GM21390 (cell line): Measurements from ENCODE around the gene VAC14.
"Not testable (repeated sequence)": the region's sequence is repeated elsewhere in the genome, so short reads cannot be mapped to it uniquely, and the experiment has no call there.

Experiments
- ATAC-seq: cut with Tn5 transposase; IDR thresholded peaks from one replicate; pipeline ENCODE4 v1.9.1; 2021; ENCODE audit not compliant: unreplicated experiment

VAC14 gene

DNA sequence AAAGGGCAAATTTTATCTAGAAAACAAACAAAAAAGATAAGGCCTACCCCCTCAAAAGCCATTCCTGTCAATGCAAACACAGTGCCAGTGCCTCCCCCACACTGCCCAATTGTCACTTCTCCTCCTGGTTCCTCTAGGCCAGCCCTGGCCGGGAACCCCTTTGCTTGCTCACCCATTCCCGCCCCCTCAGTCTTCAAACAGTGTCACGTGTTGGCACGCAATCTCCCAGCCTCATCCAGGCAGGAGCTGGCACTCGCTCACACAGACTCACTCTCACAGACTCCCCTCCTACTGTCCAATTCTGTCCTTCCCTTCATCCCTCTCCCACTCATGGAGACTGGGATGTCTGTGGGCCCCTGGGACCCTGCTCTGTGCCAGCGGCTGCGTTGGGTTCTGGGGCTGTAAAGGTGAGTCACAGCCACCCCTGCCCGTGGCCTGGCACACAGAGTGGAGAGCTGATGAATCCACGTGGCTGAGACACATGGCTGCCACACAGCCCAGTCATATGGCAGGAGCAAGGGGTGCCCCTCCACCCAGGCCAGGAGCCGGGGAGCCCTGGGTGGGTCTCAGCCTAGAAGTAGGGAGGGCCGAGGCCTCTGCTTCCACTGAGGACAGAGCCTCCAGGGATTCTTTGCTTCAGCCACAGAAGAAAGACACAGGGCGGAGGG, 54.8 kb downstream of the VAC14 start:
- no peak for ATAC-seq

DNA sequence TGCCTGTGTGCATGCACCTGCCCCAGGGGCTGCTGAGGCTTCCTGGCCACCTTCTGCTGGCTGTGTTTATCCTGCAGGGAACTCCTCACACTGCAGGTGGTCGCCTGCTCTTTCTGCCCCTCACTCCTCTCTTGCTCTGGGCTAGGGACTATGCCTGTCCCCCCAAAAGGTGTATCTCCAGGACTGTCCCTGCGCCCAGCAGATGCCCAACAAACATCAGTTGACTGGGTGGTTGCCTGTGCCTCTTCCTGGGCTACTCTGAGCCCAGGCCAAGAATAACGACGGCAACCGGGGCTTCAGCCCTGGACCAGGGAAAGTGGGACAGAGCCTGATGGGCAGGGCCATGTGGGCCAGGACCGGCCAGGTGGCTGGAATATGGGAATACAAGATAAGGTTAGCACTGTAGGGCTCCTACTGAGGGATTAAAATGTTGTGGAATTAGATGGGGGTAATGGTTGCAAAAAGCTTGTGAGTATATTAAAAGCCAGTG, 55.4 kb downstream of the VAC14 start:
- ATAC-seq, result no peak

DNA sequence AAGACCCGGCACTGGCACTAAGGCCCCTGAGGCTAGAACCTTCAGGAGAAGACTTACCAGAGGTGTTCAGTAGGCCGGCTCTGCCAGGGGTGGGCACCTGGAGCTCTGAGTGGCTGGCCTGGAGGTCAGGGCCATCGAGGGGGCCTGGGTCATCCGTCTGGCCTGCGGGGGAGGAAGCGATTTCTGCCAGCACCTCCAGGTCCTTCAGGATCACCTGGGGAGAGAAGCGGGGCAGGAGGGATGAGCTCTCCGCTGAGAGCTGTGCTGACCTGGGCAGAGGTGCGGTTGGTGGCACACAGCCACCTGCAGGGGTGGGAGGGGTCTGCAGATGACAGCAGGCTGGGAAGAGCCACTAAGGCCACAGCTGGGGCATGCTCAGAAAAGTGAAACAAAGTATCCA, 56.6 kb downstream of the VAC14 start:
- no peak for ATAC-seq

DNA sequence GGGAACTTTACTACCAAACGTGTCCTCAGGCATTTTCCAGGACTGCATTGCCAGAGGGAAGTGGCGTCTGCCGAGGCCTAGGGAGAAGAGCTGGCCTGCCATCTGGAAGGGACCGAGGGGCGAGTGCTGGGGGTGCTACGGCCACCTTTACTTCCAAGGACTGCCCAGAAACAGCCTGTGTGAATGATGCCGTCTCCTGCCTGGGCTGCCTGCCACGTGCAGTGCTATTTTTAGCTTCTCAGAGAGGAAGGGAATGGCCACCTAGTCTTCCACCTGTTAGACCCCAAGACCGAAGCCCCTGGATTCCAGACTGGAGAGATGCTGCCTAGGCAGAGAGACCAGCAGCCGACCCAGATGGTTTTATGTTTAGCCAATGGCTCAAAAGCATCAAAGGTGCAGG, 57.2 kb downstream of the VAC14 start:
- no peak for ATAC-seq

DNA sequence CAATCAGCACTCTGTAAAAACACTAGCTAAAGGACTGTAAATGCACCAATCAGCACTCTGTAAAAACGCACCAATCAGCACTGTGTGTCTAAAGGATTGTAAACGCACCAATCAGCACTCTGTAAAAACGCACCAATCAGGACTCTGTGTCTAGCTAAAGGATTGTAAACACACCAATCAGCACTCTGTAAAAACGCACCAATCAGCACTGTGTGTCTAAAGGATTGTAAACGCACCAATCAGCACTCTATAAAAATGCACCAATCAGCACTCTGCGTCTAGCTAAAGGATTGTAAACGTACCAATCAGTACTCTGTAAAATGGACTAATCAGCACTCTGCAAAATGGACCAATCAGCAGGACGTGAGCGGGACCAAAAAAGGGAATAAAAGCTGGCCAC, 58.0 kb downstream of the VAC14 start:
- not testable (repeated sequence) for ATAC-seq

DNA sequence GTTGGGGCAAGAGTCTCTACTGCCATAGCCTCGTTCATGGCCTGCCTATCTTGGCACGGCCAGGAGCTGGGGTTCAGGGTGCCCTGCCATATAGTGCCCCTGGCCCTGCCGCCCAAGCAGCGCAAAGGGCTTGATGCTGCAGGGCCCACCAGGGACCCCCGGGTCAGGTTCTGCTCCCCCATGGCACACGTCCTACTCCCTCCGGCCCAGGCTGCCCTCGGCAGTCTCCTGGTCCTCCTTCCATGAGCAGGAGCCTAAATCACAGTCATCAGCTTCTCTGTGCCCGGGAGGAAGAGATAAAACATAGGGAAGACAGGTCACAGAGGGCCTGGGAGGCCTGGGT, 59.2 kb downstream of the VAC14 start:
- no peak for ATAC-seq

DNA sequence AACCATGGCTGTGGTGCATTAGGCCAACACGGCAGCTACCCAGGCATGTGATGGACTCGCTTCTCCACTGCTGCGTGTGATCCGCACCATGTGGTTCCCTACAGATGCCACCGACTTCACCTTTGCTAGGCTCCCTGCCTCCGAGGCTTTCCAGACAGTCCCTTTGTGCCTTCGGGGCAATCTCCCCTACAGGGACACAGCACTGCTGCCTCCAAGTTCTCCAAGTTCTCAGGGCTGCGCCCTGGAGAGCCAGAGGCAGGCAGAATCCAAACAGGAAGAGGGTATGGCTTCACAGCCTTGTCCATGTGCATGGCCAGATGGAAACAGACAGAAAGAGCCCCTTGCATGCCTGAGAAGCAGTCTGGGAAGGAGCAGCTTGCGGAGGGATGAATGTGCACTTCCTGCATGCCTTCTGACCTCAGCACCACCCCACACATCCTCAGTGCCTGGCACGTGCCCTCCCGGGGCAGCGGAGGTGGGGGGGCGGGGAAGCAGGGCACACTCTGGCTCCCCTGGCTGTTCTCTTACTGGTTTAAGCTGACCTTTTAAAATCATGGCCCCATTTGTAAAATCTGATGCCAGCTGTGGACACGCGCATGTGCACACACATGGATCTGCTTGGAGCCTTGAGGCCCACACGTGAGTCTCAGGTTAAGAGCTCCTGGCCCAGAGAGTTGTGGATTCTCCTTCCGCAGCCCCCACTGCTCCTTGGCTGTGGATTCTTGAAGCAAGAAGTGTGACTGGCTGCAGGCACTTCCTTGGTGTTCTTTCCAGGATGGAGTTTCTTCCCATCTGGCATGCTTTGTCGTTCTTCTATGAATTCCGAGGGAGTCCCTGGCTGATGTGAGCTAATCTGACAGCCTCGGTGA, 59.8 kb downstream of the VAC14 start:
- no peak for ATAC-seq

DNA sequence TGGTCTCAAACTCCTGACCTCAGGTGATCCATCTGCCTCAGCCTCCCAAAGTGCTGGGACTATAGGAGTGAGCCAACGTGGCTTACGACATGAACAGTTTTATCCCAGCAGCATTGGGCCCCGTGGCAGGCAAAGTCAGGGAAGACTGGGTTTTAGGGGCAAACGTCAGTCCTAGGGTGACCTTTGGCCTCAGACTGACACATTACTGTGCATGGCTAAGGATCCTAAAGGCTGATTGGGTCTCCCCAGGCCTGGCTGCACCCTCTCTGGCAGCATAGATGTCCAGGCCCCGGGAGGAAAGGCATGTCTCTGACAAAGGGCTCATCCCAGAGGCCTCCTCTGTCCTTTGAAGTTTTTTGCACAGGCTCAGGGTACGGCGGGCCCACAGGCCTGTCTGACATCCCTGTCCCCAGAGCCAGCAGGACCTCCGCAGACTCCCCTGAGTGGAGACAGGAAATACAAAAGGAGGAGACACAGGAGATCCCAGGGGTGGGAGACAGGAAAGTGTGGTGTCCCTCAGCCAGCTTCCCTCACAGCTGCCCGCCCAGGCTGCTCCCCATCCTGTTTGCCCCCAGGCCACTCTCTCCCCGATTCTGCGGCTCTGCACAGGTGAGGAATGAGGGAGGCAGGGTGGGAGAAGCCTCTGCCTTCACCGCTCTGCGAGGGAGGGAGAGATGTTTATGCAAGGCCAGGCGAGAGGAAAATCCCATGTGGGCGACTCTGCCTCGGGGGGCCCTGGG, 60.6 kb downstream of the VAC14 start:
- no peak for ATAC-seq

DNA sequence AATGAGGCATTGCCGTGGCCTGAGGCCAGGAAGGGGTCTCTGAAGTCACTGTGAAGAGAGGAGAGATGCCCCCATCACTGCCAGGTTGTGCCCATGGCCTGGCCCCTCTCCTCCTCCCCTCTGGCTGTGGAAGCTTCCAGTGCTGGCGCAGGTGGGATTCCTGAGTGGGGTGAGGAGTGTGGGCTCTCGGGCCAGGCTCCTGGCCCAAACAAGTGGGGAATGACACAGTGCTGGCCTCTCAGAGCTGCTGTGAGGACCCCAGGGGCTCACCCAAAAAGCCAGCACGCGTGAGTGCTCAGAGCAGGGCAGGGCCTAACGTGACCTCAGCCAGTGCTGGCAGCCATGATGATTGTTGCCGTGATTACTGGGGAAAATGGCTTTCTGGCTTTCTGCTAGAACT, 61.6 kb downstream of the VAC14 start:
- no peak for ATAC-seq

DNA sequence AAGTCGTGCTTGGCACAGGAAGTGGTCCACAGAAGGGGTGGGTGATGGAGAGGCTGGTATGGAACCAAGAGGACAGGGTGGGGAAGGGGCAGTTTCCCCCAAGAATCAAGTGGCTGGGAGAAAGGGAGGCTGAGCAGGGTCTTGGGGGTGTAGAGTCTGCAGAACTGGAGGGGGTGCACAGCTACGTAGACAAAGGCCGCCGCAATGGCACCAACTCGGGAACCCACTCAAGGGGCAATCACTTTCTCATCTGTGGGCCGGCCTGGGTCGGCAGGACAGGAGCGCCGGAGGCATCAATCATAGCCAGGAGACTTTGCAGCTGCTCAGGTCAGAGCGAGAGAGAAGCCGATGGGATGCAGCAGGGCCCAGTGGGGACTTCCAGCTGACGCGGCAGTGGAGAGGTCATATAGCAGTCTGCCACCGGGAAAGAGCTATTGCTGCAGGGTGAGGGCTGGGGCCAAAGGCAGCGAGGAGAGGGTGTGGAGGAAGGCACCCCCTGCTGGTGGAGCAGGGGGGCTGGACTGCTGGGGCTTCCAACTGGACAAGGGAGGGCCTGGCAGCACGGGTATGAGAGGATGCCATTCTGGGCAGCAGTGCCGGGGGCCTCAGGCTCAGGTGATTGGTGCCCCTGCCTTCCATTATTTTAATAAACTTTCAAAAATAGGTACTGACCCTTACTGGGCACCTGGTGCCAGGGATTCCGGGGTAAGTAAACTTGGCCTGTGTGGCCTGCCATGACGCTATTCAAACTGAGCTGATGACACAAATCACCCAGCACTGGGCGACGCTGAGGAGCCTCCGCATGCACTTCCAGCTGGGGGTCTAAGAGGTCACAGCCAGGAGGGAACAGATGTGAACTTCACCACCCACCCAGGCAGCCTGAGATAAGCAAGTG, 62.6 kb downstream of the VAC14 start:
- no peak for ATAC-seq

DNA sequence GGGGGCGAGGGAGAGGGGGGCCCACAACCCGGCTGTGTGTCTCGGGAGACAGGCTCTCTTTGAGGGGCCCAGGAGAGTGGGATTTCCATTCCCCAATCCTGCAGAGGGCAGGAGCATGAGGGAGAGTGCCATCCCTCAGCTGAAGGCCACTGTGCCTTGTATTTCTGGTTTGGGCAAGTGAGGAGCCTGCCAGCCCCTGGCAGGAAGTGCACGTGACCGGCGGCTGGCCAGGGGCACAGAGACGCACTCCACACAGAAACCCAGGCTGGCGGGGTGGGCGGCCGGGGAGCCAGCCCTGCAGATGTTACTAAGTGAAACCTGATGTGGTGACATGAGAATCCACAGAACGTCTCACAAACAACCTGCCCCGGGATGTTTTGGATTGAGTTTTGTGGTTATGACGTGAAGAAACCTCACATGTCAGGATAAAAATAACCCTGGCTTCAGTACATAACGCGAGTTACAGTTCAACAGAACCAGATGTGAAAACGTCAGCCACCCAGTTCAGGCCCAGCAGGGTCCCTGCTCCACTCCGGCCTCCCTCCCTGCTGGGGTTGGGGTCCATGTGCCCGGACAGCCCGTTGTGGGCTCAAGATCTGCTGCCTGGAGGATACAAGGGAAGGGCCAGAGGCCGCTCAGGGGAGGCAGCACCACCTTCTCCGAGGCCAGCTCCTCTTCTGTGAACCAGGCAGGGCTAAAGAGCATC, 63.4 kb downstream of the VAC14 start:
- peak; percentile 89 for ATAC-seq

DNA sequence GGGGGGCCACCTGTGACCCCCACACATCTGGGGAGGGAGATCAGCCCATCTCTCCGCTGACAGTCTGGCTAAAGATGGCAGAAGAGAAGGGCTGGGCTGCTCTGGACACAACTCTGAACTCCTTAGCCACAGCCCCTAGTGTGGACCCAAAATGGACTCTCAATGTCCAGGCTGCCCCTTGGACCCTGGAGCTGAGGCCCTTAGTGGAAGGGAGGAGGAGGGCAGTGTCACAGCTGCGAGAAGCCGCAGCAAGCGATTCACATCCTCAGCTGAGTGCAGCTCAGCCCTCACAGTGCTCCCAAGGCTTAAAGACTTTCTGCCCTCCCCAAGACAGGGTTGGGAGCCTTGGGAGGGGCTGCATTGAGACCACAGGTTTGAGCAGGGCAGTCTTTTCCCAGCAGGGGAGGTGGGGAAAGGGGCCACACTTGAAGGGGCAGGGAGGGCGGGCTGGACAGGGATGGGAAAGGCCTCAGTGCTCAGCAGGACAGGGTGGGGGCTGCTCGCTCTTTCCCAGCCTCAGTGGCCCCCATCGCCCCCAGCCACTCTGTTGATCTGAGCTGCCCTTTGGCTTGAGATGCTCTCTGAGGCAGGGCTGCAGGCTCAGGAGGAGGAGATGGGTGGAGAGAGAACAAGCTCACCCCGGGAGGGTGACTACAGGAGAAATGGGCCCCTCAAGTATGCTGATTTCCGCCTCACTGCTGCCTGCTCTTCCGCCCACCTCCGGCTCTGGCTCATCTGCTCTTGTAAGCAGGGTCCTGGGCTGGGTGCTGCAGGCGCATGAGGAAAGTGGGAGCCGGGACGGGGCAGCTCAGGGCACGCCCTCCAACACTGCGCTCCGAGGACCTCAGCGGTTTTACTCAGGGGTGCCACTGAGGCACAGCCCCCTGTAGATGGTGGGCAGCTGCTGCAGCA, 64.2 kb downstream of the VAC14 start:
- ATAC-seq, result no peak

DNA sequence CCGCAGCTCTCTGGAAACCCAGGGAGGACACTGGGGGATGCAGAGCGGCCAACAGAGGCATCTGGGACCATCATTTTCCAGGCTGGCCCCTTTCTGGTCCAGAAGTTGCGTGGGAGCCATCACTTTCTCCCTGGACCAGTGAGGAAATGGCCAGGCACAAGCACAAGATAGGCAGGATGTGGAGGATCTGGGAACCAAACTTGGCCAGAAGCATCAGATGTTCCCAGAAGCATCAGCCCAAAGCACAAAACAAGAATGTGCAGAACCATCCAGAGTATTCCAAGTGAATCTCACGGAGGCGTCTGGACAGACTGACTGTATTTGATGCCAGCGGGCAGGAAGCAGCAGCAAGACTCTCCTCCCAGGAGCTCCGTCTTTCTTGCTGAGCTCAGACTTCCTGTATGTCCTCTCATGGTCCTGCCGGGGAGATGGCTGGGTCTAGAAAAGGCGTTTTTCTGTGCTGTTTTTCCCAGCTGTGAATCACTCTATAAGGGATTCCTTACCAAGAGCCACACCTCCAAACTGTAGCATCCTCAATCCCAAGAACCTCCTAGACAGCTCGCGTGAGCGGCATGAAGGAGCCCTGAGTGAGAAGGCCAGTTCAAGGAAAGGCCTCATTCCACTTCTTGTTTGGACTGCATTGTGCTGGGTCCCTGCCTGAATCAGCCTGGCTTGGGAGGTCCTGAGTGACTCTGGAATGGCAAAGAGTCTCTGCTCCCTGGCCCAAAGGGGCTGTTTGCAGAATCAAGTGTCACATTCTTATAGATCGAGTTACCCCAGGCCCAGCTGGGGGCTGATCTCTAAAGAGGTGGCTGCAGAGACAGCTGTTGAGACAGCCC, 65.6 kb downstream of the VAC14 start:
- no peak for ATAC-seq

DNA sequence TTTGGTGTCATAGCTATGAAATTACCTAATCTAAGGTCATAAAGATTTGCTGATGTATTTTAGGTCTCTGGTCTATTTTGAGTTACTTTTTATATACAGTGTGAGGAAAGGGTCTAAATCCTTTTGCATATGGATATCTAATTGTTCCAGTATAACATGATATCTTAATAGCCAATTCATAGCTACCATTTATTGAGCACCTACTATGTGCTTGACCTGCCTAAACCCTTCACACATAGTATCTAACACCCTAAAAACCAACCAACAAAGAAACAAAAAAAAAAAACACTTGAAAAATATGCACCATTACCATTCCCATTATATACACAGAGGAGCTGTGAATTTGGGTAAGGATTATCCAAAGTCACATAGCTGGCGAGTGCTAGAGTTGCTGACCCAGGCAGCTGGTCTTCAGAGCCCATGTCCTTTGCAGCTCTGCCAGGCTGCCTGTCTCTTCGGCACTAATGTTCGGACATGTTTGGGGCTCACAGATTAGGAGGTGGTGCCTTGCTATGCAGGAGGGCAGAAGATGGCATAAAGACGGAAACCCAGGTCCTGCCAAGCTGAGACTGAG, 66.3 kb downstream of the VAC14 start:
- no peak for ATAC-seq

DNA sequence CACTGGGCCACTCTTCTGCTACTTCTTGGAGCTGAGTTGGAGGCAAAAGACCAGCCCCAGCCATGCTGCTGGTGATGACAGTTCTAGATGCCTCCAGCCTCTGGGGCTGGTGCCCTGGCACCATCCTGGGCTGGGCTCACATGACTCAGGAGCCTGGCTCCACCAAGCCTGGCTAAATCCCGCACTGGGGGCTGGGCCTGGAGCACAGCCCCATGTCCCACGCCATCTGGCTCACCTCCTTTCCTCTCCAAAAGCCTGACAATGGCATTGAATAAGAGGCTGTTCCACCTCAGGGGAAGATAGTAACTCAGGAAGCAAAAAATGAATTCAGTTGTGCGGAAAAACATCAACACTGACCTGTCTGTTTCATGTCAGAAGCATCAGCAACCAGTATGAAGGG, 70.0 kb downstream of the VAC14 start:
- no peak for ATAC-seq

DNA sequence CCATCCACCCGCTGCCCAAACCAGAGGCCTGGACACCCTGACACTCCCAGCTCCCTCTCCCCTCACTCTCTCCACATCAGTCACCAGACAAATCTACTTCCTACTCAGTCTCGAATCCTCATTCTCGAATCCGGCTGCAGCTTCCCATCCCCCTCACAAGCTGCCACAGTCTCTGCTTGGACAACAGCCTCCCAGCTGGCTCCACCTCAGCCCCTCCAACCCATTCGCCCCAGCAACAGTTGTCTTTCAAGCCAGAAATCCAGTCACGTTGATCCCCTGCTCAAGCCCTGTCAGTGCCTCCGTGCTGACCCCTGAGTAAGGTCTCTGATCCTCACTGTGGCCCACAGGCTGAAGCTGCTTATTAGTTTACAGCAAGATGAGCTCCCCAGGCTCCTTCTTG, 70.9 kb downstream of the VAC14 start:
- ATAC-seq, result no peak

DNA sequence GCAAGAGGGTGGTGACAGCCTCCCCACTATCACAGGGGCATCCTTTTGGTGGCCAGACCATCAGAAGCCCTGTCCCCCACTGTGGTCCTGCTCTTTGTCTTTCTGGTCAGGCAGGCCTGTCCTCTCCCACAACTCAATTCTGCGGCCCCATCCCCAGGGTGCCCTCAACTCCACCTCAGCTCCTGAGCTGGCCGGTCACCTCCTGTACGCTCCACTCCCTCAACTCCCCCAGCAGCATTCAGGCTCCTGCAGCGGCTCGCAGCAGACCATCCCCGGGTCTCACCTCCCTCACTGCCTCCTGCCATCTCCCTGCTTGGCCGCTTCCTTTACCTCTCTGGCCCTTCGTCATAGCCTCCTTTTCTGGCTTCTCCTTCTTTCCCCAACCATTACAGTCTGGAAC, 71.7 kb downstream of the VAC14 start:
- ATAC-seq, result no peak

DNA sequence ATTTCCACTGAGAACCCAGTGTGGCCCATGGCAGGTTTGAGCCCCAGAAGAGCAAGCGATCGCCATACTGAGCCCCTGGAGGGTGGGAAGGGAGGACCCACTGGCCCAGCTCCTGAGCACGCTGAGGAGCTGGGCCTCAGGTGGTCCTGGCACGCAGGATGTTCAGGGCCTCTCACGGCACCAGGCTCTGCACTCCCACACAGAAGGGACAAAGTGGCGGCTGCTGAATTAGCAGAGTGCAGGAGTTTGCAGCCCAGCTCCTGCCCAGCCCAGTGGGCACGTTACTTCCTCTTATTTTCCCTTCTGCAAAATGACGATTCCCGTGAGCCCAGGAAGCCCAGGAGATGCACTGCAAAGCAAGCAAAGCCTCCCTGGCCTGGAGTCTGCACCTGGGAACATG, 72.8 kb downstream of the VAC14 start:
- ATAC-seq, result no peak
